ENCODE results near the gene LONRF2. TPM values are rescaled to one million over a fixed set of nuclear protein-coding genes. Genes with fewer than 3 reads are reported as not detected.

Gene LONRF2
- total RNA-seq, 2 donors from 2014 or later, result 0.17 to 1.7 TPM

GRCh38 chr2:100237770-100238169, 84.5 kb downstream of the LONRF2 start:
- DNase-seq, result no peak
- intact Hi-C loops (cut with DNase I), result no loop called here
- H3K4me3 ChIP-seq, result no peak overlapping the region
- TF ChIP-seq CTCF (IDR thresholded peaks at IDR 0.05), result no peak
- H3K27me3 ChIP-seq, result no peaks in the 10 kb centered on the region
- no peaks in the 10 kb centered on the region for H3K4me1 ChIP-seq
- no peaks in the 10 kb centered on the region for H3K36me3 ChIP-seq
- no peak overlapping the region for H3K9ac ChIP-seq (ENCODE audit: low read depth in 2 of 2, low read length in 2 of 2)
- H3K27ac ChIP-seq, result no peak overlapping the region
- no peaks in the 10 kb centered on the region for H3K9me3 ChIP-seq

GRCh38 chr2:100237163-100237562, 85.1 kb downstream of the LONRF2 start:
- H3K27ac ChIP-seq, result no peak overlapping the region
- no peaks in the 10 kb centered on the region for H3K27me3 ChIP-seq
- TF ChIP-seq CTCF (IDR thresholded peaks at IDR 0.05), result no peak
- H3K4me1 ChIP-seq, result no peaks in the 10 kb centered on the region
- no peaks in the 10 kb centered on the region for H3K36me3 ChIP-seq
- intact Hi-C loops (cut with DNase I), result no loop called here
- H3K9ac ChIP-seq (ENCODE audit: low read depth in 2 of 2, low read length in 2 of 2), result no peak overlapping the region
- H3K9me3 ChIP-seq, result no peaks in the 10 kb centered on the region
- DNase-seq, result no peak
- no peak overlapping the region for H3K4me3 ChIP-seq

- H3K27ac ChIP-seq, result no peak overlapping the region
- H3K4me3 ChIP-seq, result no peak overlapping the region
- intact Hi-C loops (cut with DNase I), result no loop called here
- TF ChIP-seq CTCF (IDR thresholded peaks at IDR 0.05), result no peak
- no peak for DNase-seq
- no peaks in the 10 kb centered on the region for H3K4me1 ChIP-seq
- H3K36me3 ChIP-seq, result no peaks in the 10 kb centered on the region
- H3K9me3 ChIP-seq, result no peaks in the 10 kb centered on the region
- H3K27me3 ChIP-seq, result no peaks in the 10 kb centered on the region
- no peak overlapping the region for H3K9ac ChIP-seq (ENCODE audit: low read depth in 2 of 2, low read length in 2 of 2)
These were observed 86.1 kb downstream of the LONRF2 start for GRCh38 chr2:100236166-100236565.

GRCh38 chr2:100235581-100235980, 86.7 kb downstream of the LONRF2 start:
- no peaks in the 10 kb centered on the region for H3K36me3 ChIP-seq
- H3K4me1 ChIP-seq, result no peaks in the 10 kb centered on the region
- intact Hi-C loops (cut with DNase I), result no loop called here
- no peak overlapping the region for H3K9ac ChIP-seq (ENCODE audit: low read depth in 2 of 2, low read length in 2 of 2)
- no peak overlapping the region for H3K4me3 ChIP-seq
- no peak overlapping the region for H3K27ac ChIP-seq
- DNase-seq, result no peak
- H3K9me3 ChIP-seq, result no peaks in the 10 kb centered on the region
- no peak for TF ChIP-seq CTCF (IDR thresholded peaks at IDR 0.05)
- H3K27me3 ChIP-seq, result no peaks in the 10 kb centered on the region

GRCh38 chr2:100235098-100235497, 87.2 kb downstream of the LONRF2 start:
- no peak for TF ChIP-seq CTCF (IDR thresholded peaks at IDR 0.05)
- H3K9ac ChIP-seq (ENCODE audit: low read depth in 2 of 2, low read length in 2 of 2), result no peak overlapping the region
- no peaks in the 10 kb centered on the region for H3K27me3 ChIP-seq
- intact Hi-C loops (cut with DNase I), result no loop called here
- no peaks in the 10 kb centered on the region for H3K9me3 ChIP-seq
- no peaks in the 10 kb centered on the region for H3K36me3 ChIP-seq
- H3K4me3 ChIP-seq, result no peak overlapping the region
- no peak overlapping the region for H3K27ac ChIP-seq
- no peaks in the 10 kb centered on the region for H3K4me1 ChIP-seq
- no peak for DNase-seq

GRCh38 chr2:100234141-100234540, 88.2 kb downstream of the LONRF2 start:
- Histone ChIP-seq H3K27me3 (no peaks in the 10 kb centered on the region), H3K4me3 (no peak overlapping the region), H3K9me3 (no peaks in the 10 kb centered on the region), H3K4me1 (no peaks in the 10 kb centered on the region), H3K9ac (ENCODE audit: low read depth in 2 of 2, low read length in 2 of 2) (no peak overlapping the region), H3K27ac (no peak overlapping the region), H3K36me3 (no peaks in the 10 kb centered on the region)
- no peak for DNase-seq
- TF ChIP-seq CTCF (IDR thresholded peaks at IDR 0.05), result no peak
- intact Hi-C loops (cut with DNase I), result no loop called here
